ENCODE data around the gene ELOA. TPM values are rescaled to one million over a fixed set of nuclear protein-coding genes. Genes with fewer than 3 reads are reported as not detected.

Gene ELOA
- total and polyA plus RNA-seq, 2 of the 13 experiments (the other 11 are each of a cell fraction or from before 2014, with no cell fraction given), result 14.2 to 28.5 TPM

DNA sequence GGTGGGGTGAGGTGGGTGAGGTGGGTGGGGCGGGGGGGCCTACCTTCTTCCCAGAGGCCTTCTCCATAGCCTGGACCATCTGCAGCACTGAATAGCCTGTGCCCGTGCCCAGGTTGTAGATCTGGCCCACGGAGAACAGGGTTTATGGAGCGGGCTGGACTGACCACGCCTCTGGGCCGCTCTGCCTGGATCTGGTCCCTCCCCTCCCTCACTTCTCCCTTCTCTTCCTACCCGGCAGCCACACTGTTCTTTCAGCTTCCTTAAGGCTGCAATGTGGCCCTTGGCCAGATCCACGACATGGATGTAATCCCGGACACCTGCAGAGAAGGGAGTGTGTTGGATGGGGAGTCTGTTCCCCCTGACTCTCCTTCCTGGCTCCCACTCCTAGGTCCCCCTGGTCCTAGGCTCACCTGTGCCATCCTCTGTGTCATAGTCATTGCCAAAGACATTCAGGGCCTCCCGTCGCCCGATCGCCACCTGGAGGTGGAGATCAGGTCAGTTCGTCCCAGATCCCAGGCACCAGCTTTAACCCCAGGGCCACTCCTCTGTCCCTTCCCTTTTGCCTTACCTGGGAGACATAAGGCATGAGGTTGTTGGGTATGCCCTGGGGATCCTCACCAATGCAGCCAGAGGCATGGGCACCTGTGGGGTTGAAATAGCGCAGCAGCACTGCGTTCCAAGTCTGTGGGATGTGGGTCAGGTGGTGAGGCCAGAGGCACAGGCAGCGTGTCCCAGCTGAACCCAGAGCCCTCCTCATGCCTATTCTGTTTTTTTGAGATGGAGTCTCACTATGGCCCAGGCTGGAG is 53.4 kb downstream of the ELOA start:
- peaks cover 40% of the 10 kb centered on the region for H3K4me1 ChIP-seq (ENCODE audit: insufficient read depth, low read length)
- no peak overlapping the region for H2AFZ ChIP-seq (ENCODE audit: low read length)
- H3K79me2 ChIP-seq (ENCODE audit: insufficient read depth, low read length), result peaks cover 26% of the 10 kb centered on the region
- intact Hi-C loops (cut with micrococcal nuclease; ENCODE audit: unreplicated experiment), result no loop called here
- no peak overlapping the region for H3K4me2 ChIP-seq (ENCODE audit: low read depth, low read length)
- H3K4me3 ChIP-seq (replicated peaks in 1 of 3; ENCODE audit: insufficient read depth in 1 of 3, low read depth in 2 of 3, low read length in 3 of 3), result no peak overlapping the region
- no peaks in the 10 kb centered on the region for H3K9me3 ChIP-seq (ENCODE audit: low read length)
- H3K27me3 ChIP-seq (ENCODE audit: control insufficient read depth in 1 of 2, insufficient read depth in 2 of 2, low read length in 2 of 2), result no peaks in the 10 kb centered on the region; a peak in 1 of 5 replicates
- FAIRE-seq, result no peak
- peaks cover 9% of the 10 kb centered on the region; the same call in 1 of the 2 replicates for H4K20me1 ChIP-seq (ENCODE audit: insufficient read depth, low read length)
- peaks cover 16 to 44% of the 10 kb centered on the region in 2 experiments; a peak in 4 of 5 replicates for H3K36me3 ChIP-seq (replicated peaks in 1 of 2; ENCODE audit: control insufficient read depth in 1 of 2, insufficient read depth in 2 of 2, low read length in 2 of 2)
- in situ Hi-C loops (cut with HindIII; ENCODE audit: extremely low pct_ligation_motif_present, low pct_unique_long_range_greater_than_20kb), result no loop called here
- H3K27ac ChIP-seq (ENCODE audit: extremely low read length, insufficient read depth, low read length), result no peak overlapping the region
- POLR2A ChIA-PET, result interaction anchor here (10.9 kb wide), 1 partner anchor 19 kb away, joined by 154 read pairs; the partner anchor contains the start of gene PITHD1
- no peak overlapping the region for H3K9ac ChIP-seq (ENCODE audit: insufficient read depth, low read depth, low read length)
- DNase-seq (ENCODE audit: low spot score), result no peak
- BruUV-seq (replicated peaks), result no TSS peak
- WGBS (ENCODE audit: low lambda C conversion rate), result 92% methylated on average over 16 of the region's 17 CpGs
- no peak for ATAC-seq
- CTCF ChIA-PET (ENCODE audit: low intra/inter-chr PET ratio, low total read pairs), result interaction anchor here (1.2 kb wide), 1 partner anchor 25 kb away, joined by 4 read pairs; no protein-coding TSS in a partner anchor
- TF ChIP-seq KDM2A (CRISPR knock-in tag; IDR thresholded peaks at IDR 0.05; ENCODE audit: borderline replicate concordance, low read depth), result 0 out of 2 replicates have a peak, but pooled peaks have one; percentile 14
- TF ChIP-seq, protein P1, sequence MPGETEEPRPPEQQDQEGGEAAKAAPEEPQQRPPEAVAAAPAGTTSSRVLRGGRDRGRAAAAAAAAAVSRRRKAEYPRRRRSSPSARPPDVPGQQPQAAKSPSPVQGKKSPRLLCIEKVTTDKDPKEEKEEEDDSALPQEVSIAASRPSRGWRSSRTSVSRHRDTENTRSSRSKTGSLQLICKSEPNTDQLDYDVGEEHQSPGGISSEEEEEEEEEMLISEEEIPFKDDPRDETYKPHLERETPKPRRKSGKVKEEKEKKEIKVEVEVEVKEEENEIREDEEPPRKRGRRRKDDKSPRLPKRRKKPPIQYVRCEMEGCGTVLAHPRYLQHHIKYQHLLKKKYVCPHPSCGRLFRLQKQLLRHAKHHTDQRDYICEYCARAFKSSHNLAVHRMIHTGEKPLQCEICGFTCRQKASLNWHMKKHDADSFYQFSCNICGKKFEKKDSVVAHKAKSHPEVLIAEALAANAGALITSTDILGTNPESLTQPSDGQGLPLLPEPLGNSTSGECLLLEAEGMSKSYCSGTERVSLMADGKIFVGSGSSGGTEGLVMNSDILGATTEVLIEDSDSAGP (CRISPR knock-in tag; IDR thresholded peaks at IDR 0.05; ENCODE audit: borderline replicate concordance), result 0 out of 2 replicates have a peak, but pooled peaks have one; percentile 11
- TF ChIP-seq POLR2A (IDR thresholded peaks at IDR 0.05; ENCODE audit: insufficient read depth in 1 of 2, low read depth in 2 of 2, low read length in 2 of 2), result 0 out of 4 replicates have a peak, but pooled peaks of 1 of the 2 experiments have one; percentile 33
- TF ChIP-seq STAG1 (CRISPR knock-in tag; IDR thresholded peaks at IDR 0.05), result peak; percentile 11; the same call in 1 of the 2 replicates
- TF ChIP-seq ZNF33A (CRISPR knock-in tag; IDR thresholded peaks at IDR 0.05; ENCODE audit: borderline replicate concordance), result no peak
- TF ChIP-seq, protein P2, sequence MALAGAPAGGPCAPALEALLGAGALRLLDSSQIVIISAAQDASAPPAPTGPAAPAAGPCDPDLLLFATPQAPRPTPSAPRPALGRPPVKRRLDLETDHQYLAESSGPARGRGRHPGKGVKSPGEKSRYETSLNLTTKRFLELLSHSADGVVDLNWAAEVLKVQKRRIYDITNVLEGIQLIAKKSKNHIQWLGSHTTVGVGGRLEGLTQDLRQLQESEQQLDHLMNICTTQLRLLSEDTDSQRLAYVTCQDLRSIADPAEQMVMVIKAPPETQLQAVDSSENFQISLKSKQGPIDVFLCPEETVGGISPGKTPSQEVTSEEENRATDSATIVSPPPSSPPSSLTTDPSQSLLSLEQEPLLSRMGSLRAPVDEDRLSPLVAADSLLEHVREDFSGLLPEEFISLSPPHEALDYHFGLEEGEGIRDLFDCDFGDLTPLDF (CRISPR knock-in tag; IDR thresholded peaks at IDR 0.05), result no peak
- TF ChIP-seq, protein P3, sequence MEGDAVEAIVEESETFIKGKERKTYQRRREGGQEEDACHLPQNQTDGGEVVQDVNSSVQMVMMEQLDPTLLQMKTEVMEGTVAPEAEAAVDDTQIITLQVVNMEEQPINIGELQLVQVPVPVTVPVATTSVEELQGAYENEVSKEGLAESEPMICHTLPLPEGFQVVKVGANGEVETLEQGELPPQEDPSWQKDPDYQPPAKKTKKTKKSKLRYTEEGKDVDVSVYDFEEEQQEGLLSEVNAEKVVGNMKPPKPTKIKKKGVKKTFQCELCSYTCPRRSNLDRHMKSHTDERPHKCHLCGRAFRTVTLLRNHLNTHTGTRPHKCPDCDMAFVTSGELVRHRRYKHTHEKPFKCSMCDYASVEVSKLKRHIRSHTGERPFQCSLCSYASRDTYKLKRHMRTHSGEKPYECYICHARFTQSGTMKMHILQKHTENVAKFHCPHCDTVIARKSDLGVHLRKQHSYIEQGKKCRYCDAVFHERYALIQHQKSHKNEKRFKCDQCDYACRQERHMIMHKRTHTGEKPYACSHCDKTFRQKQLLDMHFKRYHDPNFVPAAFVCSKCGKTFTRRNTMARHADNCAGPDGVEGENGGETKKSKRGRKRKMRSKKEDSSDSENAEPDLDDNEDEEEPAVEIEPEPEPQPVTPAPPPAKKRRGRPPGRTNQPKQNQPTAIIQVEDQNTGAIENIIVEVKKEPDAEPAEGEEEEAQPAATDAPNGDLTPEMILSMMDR (CRISPR knock-in tag; IDR thresholded peaks at IDR 0.05), result peak; percentile 41; the same call in 1 of the 2 replicates
- no peak for TF ChIP-seq CC2D1A (CRISPR knock-in tag; IDR thresholded peaks at IDR 0.05)
- TF ChIP-seq TSC22D2 (CRISPR knock-in tag; IDR thresholded peaks at IDR 0.05; ENCODE audit: borderline replicate concordance), result no peak
- TF ChIP-seq, protein P4, sequence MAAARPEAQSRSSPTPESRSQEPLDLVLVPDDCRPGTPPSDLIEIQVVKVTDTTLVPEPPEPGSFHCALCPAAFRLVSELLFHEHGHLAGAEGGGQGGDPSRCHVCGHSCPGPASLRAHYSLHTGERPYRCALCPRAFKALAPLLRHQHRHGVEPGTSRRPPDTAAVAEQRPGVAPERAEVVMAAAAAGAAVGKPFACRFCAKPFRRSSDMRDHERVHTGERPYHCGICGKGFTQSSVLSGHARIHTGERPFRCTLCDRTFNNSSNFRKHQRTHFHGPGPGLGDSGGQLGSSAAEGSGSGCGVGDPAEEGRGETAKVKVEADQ (CRISPR knock-in tag; IDR thresholded peaks at IDR 0.05; ENCODE audit: borderline replicate concordance), result no peak
- TF ChIP-seq, protein P5, sequence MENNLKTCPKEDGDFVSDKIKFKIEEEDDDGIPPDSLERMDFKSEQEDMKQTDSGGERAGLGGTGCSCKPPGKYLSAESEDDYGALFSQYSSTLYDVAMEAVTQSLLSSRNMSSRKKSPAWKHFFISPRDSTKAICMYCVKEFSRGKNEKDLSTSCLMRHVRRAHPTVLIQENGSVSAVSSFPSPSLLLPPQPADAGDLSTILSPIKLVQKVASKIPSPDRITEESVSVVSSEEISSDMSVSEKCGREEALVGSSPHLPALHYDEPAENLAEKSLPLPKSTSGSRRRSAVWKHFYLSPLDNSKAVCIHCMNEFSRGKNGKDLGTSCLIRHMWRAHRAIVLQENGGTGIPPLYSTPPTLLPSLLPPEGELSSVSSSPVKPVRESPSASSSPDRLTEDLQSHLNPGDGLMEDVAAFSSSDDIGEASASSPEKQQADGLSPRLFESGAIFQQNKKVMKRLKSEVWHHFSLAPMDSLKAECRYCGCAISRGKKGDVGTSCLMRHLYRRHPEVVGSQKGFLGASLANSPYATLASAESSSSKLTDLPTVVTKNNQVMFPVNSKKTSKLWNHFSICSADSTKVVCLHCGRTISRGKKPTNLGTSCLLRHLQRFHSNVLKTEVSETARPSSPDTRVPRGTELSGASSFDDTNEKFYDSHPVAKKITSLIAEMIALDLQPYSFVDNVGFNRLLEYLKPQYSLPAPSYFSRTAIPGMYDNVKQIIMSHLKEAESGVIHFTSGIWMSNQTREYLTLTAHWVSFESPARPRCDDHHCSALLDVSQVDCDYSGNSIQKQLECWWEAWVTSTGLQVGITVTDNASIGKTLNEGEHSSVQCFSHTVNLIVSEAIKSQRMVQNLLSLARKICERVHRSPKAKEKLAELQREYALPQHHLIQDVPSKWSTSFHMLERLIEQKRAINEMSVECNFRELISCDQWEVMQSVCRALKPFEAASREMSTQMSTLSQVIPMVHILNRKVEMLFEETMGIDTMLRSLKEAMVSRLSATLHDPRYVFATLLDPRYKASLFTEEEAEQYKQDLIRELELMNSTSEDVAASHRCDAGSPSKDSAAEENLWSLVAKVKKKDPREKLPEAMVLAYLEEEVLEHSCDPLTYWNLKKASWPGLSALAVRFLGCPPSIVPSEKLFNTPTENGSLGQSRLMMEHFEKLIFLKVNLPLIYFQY (CRISPR knock-in tag; IDR thresholded peaks at IDR 0.05; ENCODE audit: borderline replicate concordance), result no peak
